Activated CD4-positive, CD25-positive, alpha-beta regulatory T cell treated with anti-CD3 and anti-CD28 coated beads, Interleukin-2, amount 50 U/mL, for 72 hours (primary cell): ENCODE data around the gene UPK2.
A peak's percentile ranks its signal among the peaks of the same experiment; 100 is the strongest.

Experiments used
- DNase-seq: peaks from one replicate; pipeline ENCODE4 v3.0.0; 2021

The UPK2 gene

GRCh38 chr11:118996926-118997626, 41.0 kb downstream of the UPK2 start:
- DNase-seq = peak; percentile 34

DNA sequence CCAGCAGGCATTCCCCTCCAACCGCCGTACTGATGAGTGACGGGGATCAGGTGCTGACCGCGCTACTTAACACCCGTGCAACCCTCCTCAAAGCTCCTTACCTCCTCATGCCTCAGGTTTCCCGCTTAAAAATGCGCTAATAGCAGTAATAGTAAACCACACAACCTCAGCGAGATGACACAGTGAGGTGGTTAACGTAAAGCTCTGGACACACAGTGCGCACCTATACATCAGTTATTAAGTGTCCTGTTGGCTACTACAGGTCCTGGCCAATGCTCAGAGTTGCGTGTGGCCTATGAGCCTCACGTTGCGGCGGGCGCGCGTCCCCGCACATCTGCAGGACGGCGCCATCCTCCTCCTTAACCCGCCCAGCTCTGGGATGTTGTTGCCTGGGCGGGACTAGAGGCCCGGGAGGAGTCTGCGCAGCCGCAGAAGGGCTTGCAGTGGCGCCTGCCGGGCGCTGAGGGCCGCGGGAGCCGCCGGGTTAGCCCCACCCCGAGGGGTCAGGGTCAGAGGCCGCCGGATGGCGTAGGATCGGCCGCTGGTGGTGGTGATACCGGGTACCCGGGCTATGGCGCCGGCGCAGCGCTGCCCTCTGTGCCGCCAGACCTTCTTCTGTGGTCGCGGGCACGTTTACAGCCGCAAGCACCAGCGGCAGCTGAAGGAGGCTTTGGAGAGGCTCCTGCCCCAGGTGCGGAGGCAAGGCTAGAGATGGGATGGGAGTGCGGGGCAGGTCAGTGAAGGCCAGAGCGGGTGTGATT, 41.7 kb downstream of the UPK2 start, which contains the start of gene CENATAC:
TSS of gene CENATAC (plus strand) at position 512 of the 761 bp plus-strand sequence. CDS start at position 572, 60 bp downstream.
- DNase-seq = peak; percentile 98

DNA sequence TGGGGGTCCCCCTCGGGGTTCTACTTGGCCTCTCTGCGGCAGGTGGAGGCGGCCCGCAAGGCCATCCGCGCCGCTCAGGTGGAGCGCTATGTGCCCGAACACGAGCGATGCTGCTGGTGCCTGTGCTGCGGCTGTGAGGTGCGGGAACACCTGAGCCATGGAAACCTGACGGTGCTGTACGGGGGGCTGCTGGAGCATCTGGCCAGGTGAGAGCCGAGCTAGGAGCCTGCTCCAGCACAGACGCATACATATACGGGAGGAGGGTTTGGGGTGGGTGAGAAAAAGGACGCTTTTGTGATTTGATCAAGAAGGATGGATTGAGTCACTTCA, 42.3 kb downstream of the UPK2 start:
- no peak for DNase-seq

DNA sequence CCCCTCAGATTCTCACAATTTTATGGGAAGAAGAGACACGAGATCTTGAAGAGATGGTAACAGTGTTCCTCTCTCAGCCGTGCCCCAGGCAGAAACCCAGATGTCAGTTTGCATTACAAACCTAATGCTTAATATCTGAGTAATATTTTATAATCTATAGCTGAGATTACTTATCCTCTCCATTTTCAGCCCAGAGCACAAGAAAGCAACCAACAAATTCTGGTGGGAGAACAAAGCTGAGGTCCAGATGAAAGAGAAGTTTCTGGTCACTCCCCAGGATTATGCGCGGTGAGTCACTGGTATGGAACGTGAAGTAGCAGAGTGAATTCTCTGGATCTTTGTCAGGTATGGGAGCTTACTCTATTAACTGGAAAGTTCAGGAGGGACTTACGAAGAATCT, 42.7 kb downstream of the UPK2 start:
- DNase-seq = no peak

DNA sequence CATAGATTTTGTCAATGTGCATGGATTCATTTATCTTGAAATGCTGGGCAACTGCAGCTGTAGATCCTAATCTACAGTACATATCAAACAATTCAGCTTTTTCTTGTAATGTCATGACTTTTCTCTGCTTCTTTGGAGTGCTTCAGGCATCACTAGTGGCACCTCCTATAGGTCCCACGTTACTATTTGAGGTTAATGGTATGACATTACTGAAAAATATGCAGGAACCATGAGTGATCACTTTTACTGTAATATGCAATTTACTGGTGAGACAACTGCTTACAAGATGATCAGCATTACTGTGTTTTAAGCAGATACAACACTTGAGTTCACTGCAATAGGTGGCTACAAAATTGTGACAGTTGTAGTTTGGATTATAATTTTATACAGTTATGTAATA, 44.8 kb downstream of the UPK2 start:
- DNase-seq = no peak

DNA sequence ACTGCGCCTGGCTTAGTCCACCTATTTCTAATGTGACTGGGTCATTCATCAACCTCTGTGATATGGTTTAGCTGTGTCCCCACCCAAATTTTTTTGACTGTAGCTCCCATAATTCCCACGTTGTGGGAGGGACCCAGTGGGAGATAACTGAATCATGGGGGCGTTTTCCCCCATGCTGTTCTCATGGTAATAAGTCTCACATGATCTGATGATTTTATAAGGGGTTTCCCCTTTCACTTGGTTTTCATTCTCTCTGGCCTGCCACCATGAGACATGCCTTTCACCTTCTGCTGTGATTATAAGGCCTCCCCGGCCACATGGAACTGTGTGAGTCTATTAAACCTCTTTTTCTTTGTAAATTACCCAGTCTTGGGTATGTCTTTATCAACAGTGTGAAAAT, 50.6 kb downstream of the UPK2 start:
- DNase-seq = no peak
